GM18907 (cell line): ENCODE data around the gene BEND4.
"Not testable (repeated sequence)": the region's sequence is repeated elsewhere in the genome, so short reads cannot be mapped to it uniquely, and the experiment has no call there.

Source experiments
- ATAC-seq: cut with Tn5 transposase; IDR thresholded peaks from one replicate; pipeline ENCODE4 v1.9.1; 2021; ENCODE audit warnings: mild to moderate bottlenecking, moderate library complexity; ENCODE audit not compliant: unreplicated experiment

The BEND4 gene

GRCh38 chr4:42152507-42153504 lies at the start of gene BEND4:
TSS of gene BEND4 (minus strand) at chr4:42152655. CDS start at chr4:42152143, 512 bp downstream.
- ATAC-seq = peak; percentile 34

- no peak for ATAC-seq
These were observed 44.9 kb upstream of the BEND4 start for GRCh38 chr4:42197341-42197740.

DNA sequence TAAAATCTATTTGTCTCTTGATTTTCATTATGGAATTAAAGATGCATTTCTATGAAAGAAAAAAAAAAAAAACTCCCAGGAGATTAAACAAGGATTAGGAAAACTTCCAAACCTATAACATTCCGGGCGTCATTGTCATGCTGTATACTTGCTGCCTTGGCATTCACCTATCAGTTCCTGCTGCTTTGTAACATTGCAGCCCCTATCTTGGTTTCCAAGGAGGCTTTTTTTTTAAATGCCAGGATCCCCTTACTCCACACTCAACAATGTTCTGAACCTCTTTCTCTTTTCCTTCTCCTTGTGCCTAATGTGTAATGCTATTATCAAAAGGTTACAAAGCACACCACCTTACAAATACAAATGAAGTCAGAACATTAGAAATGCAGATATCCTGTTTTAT lies 20.5 kb upstream of the BEND4 start:
- ATAC-seq = no peak

DNA sequence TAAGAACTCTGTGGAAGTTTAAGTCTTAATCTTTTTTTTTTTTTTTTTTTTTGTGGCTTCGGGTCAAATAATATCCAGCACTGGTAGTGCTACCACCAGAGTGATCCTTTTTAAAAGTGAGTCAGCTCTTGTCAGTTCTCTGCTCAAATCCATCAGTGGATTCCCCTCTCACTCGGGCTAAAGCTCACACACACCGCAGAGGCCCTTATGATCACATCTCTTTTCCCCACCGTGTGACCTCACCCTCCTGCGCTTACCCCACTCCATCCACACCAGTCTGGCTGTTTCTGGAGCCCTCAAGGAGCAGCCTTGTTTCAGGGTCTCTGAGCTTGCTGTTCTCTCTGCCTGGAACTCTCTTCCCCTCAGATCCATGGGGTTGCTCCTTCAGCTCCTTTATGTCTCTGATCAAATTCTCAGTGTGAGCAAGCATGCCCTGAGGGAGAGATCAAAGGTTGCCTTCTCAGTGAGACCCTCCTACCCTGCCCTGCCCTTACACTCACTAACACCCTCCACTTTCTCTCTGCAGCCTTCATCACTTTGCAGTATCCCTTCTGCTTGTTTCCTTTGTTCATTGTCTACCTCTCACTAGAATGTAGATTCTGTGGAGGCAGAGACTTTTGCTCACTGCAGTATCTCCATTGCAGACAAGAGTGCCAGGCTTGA lies 19.8 kb upstream of the BEND4 start:
- no peak for ATAC-seq

DNA sequence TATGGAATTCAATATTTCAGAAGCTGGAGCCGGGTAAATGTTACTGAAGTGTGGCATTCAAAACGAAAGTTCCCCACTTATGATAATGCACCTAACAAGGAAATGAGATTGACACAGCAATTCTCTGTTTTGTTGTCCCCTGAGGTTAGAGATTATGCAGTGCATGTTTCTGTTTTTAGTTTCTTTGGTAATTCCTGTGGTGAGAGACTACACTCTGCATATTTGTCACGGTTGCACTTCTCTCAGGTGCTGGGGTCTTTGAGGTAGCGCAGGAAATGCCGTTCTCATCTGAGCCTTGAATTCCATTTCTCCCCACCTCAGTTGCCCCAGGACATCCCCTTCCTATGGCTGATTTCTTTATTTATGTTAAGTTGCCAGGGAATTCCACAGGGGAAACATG lies 15.3 kb upstream of the BEND4 start:
- ATAC-seq = peak; percentile 100

- not testable (repeated sequence) for ATAC-seq
These were observed 13.7 kb upstream of the BEND4 start for GRCh38 chr4:42166186-42166585.

DNA sequence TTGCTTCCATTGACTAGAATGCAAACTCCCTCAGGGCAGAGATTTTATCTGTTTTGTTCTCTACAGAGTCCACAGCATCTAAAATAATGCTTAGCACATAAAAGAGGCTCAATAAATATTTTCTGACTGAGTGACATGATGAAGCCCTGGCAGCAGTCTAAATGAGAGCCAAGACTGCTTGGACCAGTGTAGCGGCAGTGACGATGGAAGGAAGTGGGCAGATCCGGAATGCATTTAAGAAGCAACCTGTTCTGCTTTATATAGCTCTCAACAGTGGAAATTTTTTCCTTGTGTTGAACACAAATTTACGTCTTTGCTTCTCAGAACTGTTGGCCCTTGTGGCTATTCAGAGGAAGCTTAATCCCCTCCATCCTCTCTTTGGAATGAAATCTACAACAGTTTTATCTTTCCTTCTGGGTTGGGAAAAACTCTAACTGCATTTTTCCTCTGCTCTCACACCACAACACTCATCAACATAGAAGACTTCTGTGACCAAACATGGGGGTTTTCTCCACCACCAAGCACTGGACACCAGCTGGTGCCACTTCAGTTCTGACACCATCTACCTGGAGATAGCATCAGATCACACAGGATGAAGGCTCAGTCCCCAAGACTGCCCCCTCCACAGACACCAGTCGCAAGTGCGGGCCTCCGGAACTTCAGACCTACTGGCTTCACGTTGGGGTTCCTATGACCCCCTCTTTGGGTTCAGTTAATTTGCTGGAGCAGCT lies 7.0 kb upstream of the BEND4 start:
- no peak for ATAC-seq

- peak; percentile 76 for ATAC-seq
These were observed 618 bp downstream of the BEND4 start for GRCh38 chr4:42151568-42152506.

GRCh38 chr4:42150653-42151567 lies 1.5 kb downstream of the BEND4 start:
- ATAC-seq = peak; percentile 37

- no peak for ATAC-seq
These were observed 3.5 kb downstream of the BEND4 start for GRCh38 chr4:42149004-42149403.

- no peak for ATAC-seq
These were observed 4.0 kb downstream of the BEND4 start for GRCh38 chr4:42148425-42148824.

DNA sequence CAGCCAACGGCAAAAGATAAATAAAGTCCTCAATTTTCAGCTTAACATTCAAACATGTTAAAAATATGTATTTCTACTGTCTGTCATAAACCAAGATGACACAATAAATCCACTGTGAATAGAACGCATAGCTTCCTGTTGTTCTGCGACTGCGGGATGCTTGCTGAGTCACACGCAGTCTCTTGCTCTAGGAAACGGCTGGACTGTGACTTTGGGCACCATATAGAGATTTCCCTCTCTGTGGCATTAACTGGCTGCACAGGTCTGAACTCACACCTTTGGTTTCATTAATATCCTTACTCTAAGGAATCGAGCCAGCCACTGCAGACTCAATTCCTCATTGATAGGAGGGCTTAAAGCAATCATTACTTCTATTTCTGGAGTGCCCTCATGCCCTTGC lies 8.4 kb downstream of the BEND4 start:
- no peak for ATAC-seq

GRCh38 chr4:42142591-42142990 lies 9.9 kb downstream of the BEND4 start:
- ATAC-seq = no peak

DNA sequence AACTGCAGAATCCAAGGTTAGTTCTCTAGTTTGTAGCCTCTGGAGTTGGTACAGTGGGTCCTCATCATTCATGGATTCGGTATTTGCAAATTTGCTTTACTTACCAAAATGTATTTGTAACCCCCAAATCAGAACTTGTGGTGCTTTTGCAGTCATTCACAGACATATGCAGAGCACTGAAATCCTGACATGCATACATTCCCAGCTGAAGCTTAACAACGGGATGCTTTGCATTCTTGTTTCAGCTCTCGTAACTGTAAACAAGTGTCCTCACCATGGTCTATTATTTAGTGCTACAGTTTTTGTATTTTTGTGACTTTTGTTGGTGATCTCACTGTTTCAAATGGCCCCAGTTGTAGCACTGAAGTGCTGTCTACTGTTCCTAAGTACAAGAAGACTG lies 16.1 kb downstream of the BEND4 start:
- ATAC-seq = no peak

GRCh38 chr4:42133006-42133405 lies 19.4 kb downstream of the BEND4 start:
- no peak for ATAC-seq

DNA sequence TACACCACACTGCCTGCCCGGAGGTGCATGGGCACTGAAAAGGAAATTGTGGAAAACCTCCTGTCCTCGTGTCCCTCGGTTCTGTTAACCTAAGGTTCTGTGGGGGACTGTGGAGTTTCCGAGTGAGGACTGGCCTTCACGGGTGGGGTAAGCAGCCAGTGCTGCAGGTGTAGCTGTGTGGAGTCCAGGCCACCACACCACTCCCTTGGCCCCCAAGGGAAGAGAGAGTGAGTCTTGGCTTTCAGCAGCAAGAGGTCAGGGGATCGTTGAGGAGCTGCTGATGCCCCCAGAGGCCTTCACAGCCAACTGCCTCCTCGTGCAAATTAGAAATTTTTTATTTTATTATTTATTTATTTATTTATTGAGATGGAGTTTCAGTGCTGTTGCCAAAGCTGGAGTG lies 20.4 kb downstream of the BEND4 start:
- no peak for ATAC-seq

DNA sequence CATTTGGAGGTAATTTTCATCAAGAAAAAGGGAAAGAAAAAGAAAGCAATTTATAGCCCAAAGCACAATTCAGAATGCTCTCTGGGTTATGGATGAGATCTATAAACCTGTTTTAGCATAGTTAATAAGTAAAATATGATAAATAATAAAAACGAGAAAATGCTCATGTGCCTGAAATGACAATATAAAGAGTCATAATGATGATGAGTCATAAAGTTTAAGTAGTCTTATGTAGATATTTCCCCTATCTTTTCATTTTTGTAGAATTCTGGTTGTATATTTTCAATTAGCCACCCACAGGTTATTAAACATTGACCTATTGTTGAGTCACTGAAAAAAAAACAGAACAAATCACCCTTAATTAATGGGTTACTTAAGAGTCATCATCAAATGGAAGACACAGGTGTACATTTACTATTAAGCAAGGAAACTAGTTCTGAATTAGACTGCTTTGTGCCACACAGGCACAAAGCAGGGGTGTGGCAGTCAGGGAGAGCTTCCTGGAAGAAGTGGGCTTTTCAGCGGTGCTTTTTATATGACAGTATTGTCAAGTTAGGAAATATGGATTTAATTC lies 29.3 kb downstream of the BEND4 start:
- ATAC-seq = no peak

GRCh38 chr4:42122237-42122636 lies 30.2 kb downstream of the BEND4 start:
- ATAC-seq = no peak

- ATAC-seq = no peak
These were observed 32.6 kb downstream of the BEND4 start for GRCh38 chr4:42119886-42120285.
